ENCODE data around the gene GRHL1.
"Not testable (repeated sequence)": the region's sequence is repeated elsewhere in the genome, so short reads cannot be mapped to it uniquely, and the experiment has no call there.

GRHL1 gene

DNA sequence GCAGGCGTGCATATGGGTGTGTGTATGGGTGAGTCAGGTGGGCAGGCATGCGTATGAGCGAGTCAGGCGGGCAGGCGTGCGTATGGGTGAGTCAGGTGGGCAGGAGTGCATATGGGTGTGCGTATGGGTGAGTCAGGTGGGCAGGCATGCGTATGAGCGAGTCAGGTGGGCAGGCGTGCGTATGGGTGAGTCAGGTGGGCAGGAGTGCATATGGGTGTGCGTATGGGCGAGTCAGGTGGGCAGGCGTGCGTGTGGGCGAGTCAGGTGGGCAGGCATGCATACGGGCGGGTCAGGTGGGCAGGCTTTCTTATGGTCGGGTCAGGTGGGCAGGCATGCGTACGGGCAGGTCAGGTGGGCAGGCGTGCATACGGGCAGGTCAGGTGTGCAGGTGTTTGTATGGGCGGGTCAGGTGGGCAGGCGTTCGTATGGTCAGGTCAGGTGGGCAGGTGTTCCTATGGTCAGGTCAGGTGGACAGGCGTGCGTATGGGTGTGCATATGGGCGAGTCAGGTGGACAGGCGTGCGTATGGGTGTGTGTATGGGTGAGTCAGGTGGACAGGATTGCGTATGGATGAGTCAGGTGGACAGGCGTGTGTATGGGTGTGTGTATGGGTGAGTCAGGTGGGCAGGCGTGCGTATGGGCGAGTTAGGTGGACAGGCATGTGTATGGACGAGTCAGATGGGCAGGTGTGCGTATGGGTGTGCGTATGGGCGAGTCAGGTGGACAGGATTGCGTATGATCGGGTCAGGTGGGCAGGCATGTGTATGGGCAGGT is 63.1 kb downstream of the GRHL1 start:
- Histone ChIP-seq H3K36me3 (ENCODE audit: insufficient read depth, low read length) (no peaks in the 10 kb centered on the region), H3K4me2 (ENCODE audit: low read length) (no peak overlapping the region), H3K4me1 (ENCODE audit: control insufficient read depth, insufficient read depth, low read length) (peaks cover 10% of the 10 kb centered on the region), H3K27me3 (ENCODE audit: control insufficient read depth, insufficient read depth, low read length) (peaks cover 28% of the 10 kb centered on the region), H3K4me3 (ENCODE audit: low read length) (no peak overlapping the region), H3K9ac (ENCODE audit: low read depth, low read length) (no peak overlapping the region), H3K9me3 (replicated peaks; ENCODE audit: low read length) (peaks cover 7% of the 10 kb centered on the region)

DNA sequence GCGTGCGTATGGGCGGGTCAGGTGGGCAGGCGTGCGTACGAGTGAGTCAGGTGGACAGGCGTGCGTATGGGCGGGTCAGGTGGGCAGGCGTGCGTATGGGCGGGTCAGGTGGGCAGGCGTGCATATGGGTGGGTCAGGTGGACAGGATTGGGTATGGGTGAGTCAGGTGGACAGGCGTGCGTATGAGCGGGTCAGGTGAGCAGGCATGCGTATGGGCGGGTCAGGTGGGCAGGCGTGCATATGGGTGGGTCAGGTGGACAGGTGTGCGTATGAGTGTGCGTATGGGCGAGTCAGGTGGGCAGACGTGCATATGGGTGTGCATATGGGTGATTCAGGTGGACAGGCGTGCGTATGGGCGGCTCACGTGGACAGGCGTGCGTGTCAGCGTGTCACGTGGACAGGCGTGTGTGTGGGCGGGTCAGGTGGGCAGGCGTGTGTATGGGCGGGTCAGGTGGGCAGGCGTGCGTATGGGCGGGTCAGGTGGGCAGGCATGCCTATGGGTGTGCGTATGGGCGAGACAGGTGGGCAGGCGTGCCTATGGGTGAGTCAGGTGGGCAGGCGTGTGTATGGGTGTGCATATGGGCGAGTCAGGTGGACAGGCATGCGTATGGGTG is 64.0 kb downstream of the GRHL1 start:
- H3K4me2 ChIP-seq (ENCODE audit: low read length); H3K4me1 ChIP-seq (ENCODE audit: control insufficient read depth, insufficient read depth, low read length); H3K4me3 ChIP-seq (ENCODE audit: low read length); H3K36me3 ChIP-seq (ENCODE audit: insufficient read depth, low read length); H3K9ac ChIP-seq (ENCODE audit: low read depth, low read length); H3K9me3 ChIP-seq (replicated peaks; ENCODE audit: low read length): not testable (repeated sequence)
- peaks cover 29% of the 10 kb centered on the region for H3K27me3 ChIP-seq (ENCODE audit: control insufficient read depth, insufficient read depth, low read length)

DNA sequence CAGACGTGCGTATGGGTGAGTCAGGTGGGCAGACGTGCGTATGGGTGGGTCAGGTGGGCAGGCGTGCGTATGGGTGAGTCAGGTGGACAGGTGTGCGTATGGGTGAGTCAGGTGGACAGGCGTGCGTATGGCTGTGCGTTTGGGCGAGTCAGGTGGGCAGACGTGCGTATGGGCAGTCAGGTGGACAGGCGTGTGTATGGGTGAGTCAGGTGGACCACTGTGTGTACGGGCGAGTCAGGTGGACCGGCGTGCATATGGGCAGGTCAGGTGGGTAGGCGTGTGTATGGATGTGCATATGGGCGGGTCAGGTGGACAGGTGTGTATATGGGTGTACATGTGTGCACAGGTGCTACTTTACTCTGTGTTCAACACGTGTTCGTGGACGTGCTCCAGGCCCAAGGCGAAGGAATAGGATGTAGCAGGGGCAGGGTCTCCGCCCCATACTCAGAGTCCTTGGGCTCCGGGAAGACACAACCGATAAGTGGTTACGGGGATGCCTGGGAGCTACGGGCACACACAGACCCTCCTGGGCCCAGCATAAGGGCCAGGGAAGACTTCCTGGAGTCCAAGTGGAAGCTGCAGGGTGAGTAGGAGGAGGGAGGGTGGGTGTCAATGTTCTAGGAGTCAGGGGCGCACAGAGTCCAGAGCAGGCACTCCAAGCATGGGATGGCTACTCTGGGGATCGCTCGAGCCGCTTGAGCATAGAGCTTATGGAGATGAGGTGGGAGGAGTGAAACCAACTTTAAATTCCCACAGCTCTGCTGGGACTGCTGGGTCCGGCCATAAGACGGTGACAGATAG is 64.7 kb downstream of the GRHL1 start:
- Histone ChIP-seq H3K4me1 (ENCODE audit: control insufficient read depth, insufficient read depth, low read length) (no peaks in the 10 kb centered on the region), H3K9me3 (replicated peaks; ENCODE audit: low read length) (peaks cover 7% of the 10 kb centered on the region), H3K4me2 (ENCODE audit: low read length) (no peak overlapping the region), H3K36me3 (ENCODE audit: insufficient read depth, low read length) (no peaks in the 10 kb centered on the region), H3K4me3 (ENCODE audit: low read length) (no peak overlapping the region), H3K9ac (ENCODE audit: low read depth, low read length) (no peak overlapping the region), H3K27me3 (ENCODE audit: control insufficient read depth, insufficient read depth, low read length) (peaks cover 29% of the 10 kb centered on the region)

DNA sequence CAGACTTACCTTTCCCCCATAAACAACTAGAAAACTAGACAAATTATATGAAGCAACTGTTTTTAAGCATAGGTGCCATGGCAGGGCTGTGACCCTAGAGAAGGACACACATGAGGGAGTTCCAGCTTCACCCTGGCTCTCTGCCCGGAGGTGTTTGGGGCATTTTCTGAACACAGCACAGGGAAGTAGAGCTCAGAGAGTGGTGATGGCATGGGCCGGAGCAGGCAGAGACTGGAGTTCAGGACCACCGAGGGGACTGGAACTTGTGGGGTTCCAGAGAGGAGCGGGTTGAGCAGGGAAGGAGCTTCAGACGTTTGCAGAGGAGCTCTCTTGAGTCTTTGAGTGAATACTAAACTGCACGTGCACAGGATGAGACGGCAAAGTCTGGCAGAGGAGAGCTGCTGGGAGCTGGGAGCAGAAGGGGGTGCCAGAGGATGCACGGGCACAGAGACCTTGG is 65.3 kb downstream of the GRHL1 start:
- no peak overlapping the region for H3K4me3 ChIP-seq (ENCODE audit: low read length)
- no peaks in the 10 kb centered on the region for H3K36me3 ChIP-seq (ENCODE audit: insufficient read depth, low read length)
- H3K4me2 ChIP-seq (ENCODE audit: low read length), result no peak overlapping the region
- H3K4me1 ChIP-seq (ENCODE audit: control insufficient read depth, insufficient read depth, low read length), result no peaks in the 10 kb centered on the region
- H3K27me3 ChIP-seq (ENCODE audit: control insufficient read depth, insufficient read depth, low read length), result peaks cover 29% of the 10 kb centered on the region
- peaks cover 7% of the 10 kb centered on the region for H3K9me3 ChIP-seq (replicated peaks; ENCODE audit: low read length)
- no peak overlapping the region for H3K9ac ChIP-seq (ENCODE audit: low read depth, low read length)

DNA sequence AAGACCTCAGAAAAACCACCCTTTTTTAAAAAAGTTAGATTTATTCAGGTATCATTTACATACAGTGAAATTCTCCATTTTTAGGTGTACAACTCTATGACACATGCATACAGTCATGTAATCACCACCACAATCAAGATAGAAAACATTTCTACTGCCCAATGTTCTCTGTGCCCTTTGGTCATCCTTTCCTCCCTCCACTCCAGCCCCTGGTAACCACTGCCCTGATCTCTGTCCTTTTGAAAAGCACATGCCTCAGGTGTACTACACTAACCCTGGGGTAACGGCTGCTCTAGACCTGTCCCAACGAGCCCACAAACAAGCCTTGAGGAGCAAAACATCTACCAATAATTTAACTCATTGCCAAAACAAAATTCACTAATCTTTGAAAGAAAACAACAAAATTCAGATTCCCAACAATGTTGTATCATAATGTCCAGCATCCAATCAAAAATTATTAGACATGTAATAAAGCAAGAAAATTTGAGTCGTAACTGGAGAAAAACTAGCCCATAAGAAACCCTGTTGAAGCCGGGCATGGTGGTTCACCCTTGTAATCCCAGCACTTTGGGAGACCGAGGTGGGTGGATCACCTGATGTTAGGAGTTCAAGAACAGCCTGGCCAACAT is 65.9 kb downstream of the GRHL1 start:
- H3K4me2 ChIP-seq (ENCODE audit: low read length), result no peak overlapping the region
- H3K36me3 ChIP-seq (ENCODE audit: insufficient read depth, low read length), result no peaks in the 10 kb centered on the region
- peaks cover 7% of the 10 kb centered on the region for H3K9me3 ChIP-seq (replicated peaks; ENCODE audit: low read length)
- no peak overlapping the region for H3K9ac ChIP-seq (ENCODE audit: low read depth, low read length)
- H3K27me3 ChIP-seq (ENCODE audit: control insufficient read depth, insufficient read depth, low read length), result peaks cover 30% of the 10 kb centered on the region
- no peaks in the 10 kb centered on the region for H3K4me1 ChIP-seq (ENCODE audit: control insufficient read depth, insufficient read depth, low read length)
- no peak overlapping the region for H3K4me3 ChIP-seq (ENCODE audit: low read length)

DNA sequence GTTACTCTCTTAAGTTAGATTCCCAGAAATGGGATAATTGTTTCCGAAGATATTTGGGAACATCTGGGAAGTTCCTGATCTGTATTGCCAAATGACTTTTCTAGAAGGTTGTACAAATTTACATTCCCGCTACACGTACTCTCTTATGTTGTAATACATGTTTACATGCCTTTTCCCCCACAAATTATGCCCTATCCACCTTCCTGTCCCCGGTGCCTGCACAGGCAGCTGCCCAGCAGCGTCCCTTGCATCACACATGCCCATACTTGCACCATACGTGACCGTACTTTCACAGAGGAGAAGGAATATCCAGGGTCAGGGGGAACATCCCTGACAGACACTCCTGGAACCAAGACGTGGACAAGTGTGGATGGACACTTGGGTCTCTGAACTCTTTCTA is 67.7 kb downstream of the GRHL1 start:
- H3K4me2 ChIP-seq (ENCODE audit: low read length), result no peak overlapping the region
- peaks cover 40% of the 10 kb centered on the region for H3K27me3 ChIP-seq (ENCODE audit: control insufficient read depth, insufficient read depth, low read length)
- no peaks in the 10 kb centered on the region for H3K36me3 ChIP-seq (ENCODE audit: insufficient read depth, low read length)
- H3K4me1 ChIP-seq (ENCODE audit: control insufficient read depth, insufficient read depth, low read length), result no peaks in the 10 kb centered on the region
- no peak overlapping the region for H3K9ac ChIP-seq (ENCODE audit: low read depth, low read length)
- no peak overlapping the region for H3K4me3 ChIP-seq (ENCODE audit: low read length)
- H3K9me3 ChIP-seq (replicated peaks; ENCODE audit: low read length), result peaks cover 7% of the 10 kb centered on the region

DNA sequence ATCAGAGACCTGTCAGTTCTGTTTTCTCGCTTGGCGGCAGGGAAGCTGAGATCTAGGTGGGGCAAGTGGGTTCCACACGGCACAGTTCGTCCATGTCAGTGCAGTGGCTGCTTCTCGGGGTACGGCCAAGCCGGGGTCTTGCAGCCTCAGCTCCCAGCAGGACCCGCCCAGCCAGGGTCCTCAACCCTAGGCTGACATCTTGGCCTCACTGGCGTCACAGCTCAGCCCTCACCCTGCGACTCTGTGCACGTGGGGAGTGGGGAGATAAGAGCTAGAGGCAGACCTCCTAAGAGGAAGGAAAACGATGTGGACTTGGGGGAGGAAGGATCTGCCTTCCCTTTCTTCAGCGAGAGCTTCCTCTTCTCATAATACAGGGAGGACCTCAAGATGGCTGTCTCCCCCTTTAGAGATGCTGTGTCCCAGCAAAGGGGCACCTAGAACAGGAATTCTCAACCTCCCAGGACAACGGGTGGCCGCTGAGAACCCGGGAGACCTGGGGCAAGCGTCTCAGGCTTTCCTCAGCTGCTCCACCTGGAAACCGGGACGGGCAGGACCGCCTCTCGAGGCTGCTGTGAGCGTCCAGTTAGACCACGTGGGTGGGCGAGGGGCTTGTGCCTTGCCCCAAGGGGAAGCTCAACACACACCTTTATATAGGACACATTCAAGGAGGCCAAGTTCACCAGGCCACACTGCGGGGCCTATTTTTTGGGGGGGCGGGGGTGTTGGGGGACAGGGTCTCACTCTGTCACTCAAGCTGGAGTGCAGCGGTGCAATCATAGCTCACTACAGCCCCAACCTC is 68.3 kb downstream of the GRHL1 start:
- H3K36me3 ChIP-seq (ENCODE audit: insufficient read depth, low read length), result no peaks in the 10 kb centered on the region
- H3K27me3 ChIP-seq (ENCODE audit: control insufficient read depth, insufficient read depth, low read length), result peaks cover 40% of the 10 kb centered on the region
- no peaks in the 10 kb centered on the region for H3K4me1 ChIP-seq (ENCODE audit: control insufficient read depth, insufficient read depth, low read length)
- no peak overlapping the region for H3K4me2 ChIP-seq (ENCODE audit: low read length)
- no peak overlapping the region for H3K9ac ChIP-seq (ENCODE audit: low read depth, low read length)
- no peak overlapping the region for H3K4me3 ChIP-seq (ENCODE audit: low read length)
- H3K9me3 ChIP-seq (replicated peaks; ENCODE audit: low read length), result peaks cover 7% of the 10 kb centered on the region

DNA sequence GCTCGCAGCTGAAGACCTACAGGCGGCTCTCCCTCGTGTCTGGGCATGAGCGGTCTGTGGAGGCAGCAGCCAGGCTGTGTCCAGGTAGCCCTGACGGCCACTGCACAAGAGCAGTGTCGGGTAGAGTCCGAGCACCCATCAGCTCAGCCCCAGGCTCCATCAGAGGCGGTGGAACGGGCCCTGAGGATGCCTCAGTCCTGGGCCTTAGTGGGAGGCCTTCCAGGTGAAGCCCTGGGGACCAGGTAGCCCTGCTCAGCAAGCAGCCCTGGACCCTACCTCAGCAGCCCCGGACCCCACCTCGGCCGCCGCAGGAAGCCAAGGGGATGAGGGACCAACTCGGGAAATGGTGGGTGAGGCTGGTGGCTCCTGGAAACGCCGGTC is 70.5 kb downstream of the GRHL1 start:
- Histone ChIP-seq H3K9me3 (replicated peaks; ENCODE audit: low read length) (peaks cover 5% of the 10 kb centered on the region), H3K4me3 (ENCODE audit: low read length) (no peak overlapping the region), H3K36me3 (ENCODE audit: insufficient read depth, low read length) (no peaks in the 10 kb centered on the region), H3K4me1 (ENCODE audit: control insufficient read depth, insufficient read depth, low read length) (no peaks in the 10 kb centered on the region), H3K4me2 (ENCODE audit: low read length) (no peak overlapping the region), H3K9ac (ENCODE audit: low read depth, low read length) (no peak overlapping the region), H3K27me3 (ENCODE audit: control insufficient read depth, insufficient read depth, low read length) (peaks cover 33% of the 10 kb centered on the region)

DNA sequence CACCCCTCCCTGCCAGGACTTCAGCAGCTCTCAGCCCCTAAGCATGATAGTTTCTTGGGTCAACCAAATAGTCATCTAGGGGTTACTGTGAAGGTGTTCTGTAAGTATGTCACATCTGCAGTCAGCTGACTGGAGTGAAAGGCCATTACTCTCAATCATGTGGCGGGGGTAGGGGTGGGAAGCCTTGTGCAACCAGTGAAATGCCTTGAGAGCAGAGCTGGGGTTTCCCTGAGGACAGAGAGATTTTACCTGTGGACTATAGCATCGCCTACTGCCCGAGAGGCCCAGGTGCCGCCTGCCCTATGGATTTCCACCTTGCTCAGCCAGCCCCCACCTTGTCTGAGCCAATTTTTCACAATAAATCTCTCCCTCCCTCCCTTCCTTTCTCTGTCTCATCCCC is 71.0 kb downstream of the GRHL1 start:
- H3K36me3 ChIP-seq (ENCODE audit: insufficient read depth, low read length), result no peaks in the 10 kb centered on the region
- H3K9ac ChIP-seq (ENCODE audit: low read depth, low read length), result no peak overlapping the region
- peaks cover 2% of the 10 kb centered on the region for H3K9me3 ChIP-seq (replicated peaks; ENCODE audit: low read length)
- no peak overlapping the region for H3K4me2 ChIP-seq (ENCODE audit: low read length)
- no peaks in the 10 kb centered on the region for H3K4me1 ChIP-seq (ENCODE audit: control insufficient read depth, insufficient read depth, low read length)
- H3K4me3 ChIP-seq (ENCODE audit: low read length), result no peak overlapping the region
- H3K27me3 ChIP-seq (ENCODE audit: control insufficient read depth, insufficient read depth, low read length), result peaks cover 33% of the 10 kb centered on the region

DNA sequence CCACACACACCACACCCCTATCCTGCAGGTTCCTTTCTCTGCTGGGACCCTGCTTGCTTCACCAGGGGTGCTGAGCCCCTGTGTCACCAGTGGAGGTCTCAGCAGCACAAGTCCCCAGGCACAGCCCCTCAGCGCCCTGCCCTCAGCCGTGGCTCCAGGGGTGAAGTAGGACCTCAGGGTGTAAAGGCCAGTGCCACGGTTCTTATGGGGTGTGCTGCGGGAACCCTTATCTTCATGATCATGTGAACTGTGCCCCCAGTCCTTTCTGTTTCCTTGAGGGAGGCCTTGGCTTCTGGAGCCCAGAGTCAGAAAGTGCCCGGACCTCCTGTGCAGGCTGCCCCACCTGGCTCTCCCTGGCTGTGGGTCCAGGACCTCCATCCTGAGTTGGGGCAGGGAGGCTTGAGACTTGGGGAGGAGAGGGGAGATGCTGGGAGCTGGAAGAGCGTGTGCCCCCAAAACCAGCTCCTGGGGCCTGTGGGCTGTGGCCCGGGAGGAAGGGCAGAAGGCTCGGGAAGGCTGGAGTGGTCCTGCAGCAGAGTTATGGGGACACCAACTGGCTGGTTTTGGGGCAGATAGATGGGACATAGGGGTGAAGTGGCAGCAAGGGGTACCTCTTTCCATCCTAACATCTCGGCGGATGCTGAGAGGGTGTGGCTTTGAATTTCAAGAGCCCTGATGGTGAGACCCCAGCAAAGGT is 71.6 kb downstream of the GRHL1 start:
- H3K4me3 ChIP-seq (ENCODE audit: low read length), result no peak overlapping the region
- no peak overlapping the region for H3K9ac ChIP-seq (ENCODE audit: low read depth, low read length)
- H3K27me3 ChIP-seq (ENCODE audit: control insufficient read depth, insufficient read depth, low read length), result peaks cover 28% of the 10 kb centered on the region
- no peaks in the 10 kb centered on the region for H3K9me3 ChIP-seq (replicated peaks; ENCODE audit: low read length)
- H3K36me3 ChIP-seq (ENCODE audit: insufficient read depth, low read length), result no peaks in the 10 kb centered on the region
- H3K4me2 ChIP-seq (ENCODE audit: low read length), result no peak overlapping the region
- no peaks in the 10 kb centered on the region for H3K4me1 ChIP-seq (ENCODE audit: control insufficient read depth, insufficient read depth, low read length)
